ENCODE results near the gene TARS3.

DNA sequence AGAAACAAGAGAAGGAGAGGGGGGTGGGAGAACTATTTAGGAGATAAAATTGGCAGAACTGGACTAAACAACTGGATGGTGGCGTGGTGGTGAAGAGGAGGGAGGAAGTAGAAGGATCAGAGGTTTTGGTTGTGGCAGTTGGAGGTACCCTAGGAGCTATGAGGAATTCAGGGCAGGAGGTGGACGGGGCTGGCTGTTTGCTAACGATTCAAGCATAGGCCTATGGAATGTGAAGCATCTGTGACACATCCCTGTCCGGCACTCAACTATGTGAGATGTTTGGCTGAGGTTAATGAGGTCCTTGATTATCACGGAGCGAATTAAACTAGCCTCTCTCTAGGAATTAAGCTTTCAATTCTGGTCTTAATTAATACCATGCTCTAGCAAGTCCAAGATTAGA, 13.5 kb downstream of the TARS3 start:
- TF ChIP-seq CTCF (IDR thresholded peaks at IDR 0.05; ENCODE audit: low read depth, low read length) (no peak), EZH2phosphoT487 (IDR thresholded peaks at IDR 0.05; ENCODE audit: low read depth) (no peak)

Measured in OCI-LY3 (cell line).